ENCODE measurements around the gene IL21R.
A peak's percentile ranks its signal among the peaks of the same experiment; 100 is the strongest.

- no peak for TF ChIP-seq EZH2 (IDR thresholded peaks at IDR 0.05; ENCODE audit: low read depth)
- peak; percentile 55; the same call in 1 of the 2 replicates for TF ChIP-seq CTCF (conservative IDR thresholded peaks at IDR 0.05)
Observed at GRCh38 chr16:27355610-27356009, 46.4 kb upstream of the IL21R start.
